ENCODE data around the gene ZDHHC4. TPM values are rescaled to one million over a fixed set of nuclear protein-coding genes. Genes with fewer than 3 reads are reported as not detected.
"Not testable (repeated sequence)": the region's sequence is repeated elsewhere in the genome, so short reads cannot be mapped to it uniquely, and the experiment has no call there.

The ZDHHC4 gene
- total RNA-seq, 2 experiments from 2014 or later: 27.8 to 32.0 TPM

DNA sequence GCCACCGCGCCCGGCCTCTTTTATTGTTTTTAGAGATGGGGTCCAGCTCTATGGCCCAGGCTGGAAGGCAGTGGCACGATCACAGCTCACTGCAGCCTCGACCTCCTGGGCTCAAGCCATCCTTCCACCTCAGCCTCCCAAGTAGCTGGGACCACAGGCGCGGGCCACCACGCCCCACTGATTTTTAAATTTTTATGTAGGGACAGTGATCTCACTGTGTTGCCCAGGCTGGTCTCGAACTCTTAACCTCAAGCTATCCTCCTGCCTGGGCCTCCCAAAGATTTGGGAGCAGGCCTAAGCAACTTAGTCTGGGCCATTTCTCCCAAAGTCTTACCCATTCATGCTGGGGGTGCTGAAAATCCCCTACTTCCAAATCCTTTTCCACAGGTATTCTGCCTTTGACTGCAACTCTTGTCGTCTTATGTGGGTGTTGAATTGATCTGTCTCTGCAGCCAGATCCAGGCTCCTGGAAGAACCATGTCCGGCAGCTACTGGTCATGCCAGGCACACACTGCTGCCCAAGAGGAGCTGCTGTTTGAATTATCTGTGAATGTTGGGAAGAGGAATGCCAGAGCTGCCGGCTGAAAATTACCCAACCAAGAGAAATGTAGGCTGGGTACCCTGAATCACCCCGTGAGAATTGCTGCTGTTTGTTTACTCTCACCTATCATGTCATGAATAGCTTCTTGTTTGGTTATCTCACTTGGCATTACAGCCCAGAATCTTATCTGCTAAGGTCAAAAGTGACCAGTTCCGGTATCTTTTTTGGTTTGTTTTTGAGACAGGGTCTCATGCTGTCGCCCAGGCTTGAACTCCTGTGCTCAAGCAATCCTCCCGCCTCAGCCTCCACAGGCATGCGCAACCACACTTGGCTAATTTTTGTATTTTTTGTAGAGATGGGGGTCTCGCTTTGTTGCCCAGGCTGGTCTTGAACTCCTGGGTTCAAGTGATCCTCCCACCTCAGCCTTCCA lies 1.1 kb downstream of the ZDHHC4 start:
- Mint-ChIP-seq H3K36me3 (ENCODE audit: low read depth) (peaks cover 19% of the 10 kb centered on the region), H3K27ac (peak overlapping the region; percentile 89), H3K27me3 (no peaks in the 10 kb centered on the region), H3K9me3 (no peaks in the 10 kb centered on the region), H3K4me1 (ENCODE audit: low read depth) (peaks cover 28% of the 10 kb centered on the region), H3K4me3 (peak overlapping the region; percentile 84)
- TF ChIP-seq, protein P1, sequence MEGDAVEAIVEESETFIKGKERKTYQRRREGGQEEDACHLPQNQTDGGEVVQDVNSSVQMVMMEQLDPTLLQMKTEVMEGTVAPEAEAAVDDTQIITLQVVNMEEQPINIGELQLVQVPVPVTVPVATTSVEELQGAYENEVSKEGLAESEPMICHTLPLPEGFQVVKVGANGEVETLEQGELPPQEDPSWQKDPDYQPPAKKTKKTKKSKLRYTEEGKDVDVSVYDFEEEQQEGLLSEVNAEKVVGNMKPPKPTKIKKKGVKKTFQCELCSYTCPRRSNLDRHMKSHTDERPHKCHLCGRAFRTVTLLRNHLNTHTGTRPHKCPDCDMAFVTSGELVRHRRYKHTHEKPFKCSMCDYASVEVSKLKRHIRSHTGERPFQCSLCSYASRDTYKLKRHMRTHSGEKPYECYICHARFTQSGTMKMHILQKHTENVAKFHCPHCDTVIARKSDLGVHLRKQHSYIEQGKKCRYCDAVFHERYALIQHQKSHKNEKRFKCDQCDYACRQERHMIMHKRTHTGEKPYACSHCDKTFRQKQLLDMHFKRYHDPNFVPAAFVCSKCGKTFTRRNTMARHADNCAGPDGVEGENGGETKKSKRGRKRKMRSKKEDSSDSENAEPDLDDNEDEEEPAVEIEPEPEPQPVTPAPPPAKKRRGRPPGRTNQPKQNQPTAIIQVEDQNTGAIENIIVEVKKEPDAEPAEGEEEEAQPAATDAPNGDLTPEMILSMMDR (IDR thresholded peaks at IDR 0.05): no peak
- ChIA-PET CTCF (interaction anchor here (0.7 to 5.9 kb wide), 4 partner anchors 11 to 22 kb away, joined by 3 to 44 read pairs (median 4); partner anchors contain the start of gene INTS15), POLR2A (interaction anchor here (1.2 to 4.0 kb wide), 4 partner anchors 11 to 34 kb away, joined by 4 to 18 read pairs (median 4); partner anchors contain the start of gene INTS15)
- ATAC-seq (no peak), DNase-seq (no peak)
- intact Hi-C loops (cut with micrococcal nuclease): no loop called here

DNA sequence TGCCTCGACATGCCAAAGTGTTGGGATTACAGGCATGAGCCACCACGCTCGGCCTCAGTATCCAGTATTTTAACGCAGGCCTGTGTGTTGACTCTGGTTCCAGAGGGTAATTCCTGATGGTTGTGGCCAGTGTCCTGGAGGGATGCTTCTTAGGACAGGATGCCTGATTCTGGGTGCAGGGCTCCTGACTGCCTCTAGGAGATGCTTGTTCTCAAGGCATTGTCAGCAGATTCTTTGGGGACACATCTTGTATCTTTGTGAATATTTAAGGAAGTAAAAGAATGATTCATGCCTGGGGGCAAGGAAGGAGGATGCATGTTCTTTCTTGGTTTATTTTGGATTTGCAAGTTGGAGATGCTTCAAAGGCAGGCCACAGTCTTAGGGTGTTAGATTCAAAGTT lies 2.2 kb downstream of the ZDHHC4 start:
- Mint-ChIP-seq H3K27ac (peak overlapping the region; percentile 17), H3K27me3 (no peaks in the 10 kb centered on the region), H3K36me3 (ENCODE audit: low read depth) (peaks cover 19% of the 10 kb centered on the region), H3K4me1 (ENCODE audit: low read depth) (peaks cover 28% of the 10 kb centered on the region), H3K9me3 (no peaks in the 10 kb centered on the region), H3K4me3 (peak overlapping the region; percentile 6)
- DNase-seq (no peak), ATAC-seq (no peak)
- ChIA-PET CTCF (no interaction called here), POLR2A (no interaction called here)
- TF ChIP-seq, protein P1 (IDR thresholded peaks at IDR 0.05): peak; percentile 29
- intact Hi-C loops (cut with micrococcal nuclease): no loop called here

DNA sequence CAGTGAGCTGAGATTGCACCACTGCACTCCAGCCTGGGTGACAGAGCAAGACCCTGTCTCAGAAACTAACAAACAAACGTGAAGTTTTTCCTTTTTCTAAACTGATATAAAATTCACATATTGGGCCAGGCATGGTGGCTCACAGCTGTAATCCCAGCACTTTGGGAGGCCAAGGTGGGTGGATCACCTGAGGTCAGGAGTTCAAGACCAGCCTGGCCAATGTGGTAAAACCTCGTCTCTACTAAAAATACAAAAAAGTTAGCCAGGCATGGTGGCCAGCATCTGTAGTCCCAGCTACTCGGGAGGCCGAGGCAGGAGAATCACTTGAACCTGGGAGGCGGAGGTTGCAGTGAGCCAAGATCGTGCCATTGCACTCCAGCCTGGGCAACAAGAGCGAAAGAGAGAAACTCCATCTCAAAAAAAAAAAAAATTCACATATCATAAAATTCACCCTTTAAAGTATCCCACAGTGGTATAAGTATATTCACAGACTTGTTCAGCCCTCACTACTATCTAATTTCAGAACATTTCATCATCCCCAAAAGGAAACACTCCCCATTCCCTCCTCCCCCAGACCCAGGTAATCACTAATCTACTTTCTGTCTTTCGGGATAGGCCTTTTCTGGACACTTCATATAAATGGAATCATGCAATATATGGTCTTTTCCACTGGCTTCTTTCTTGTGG lies 8.6 kb downstream of the ZDHHC4 start:
- intact Hi-C loops (cut with micrococcal nuclease); ATAC-seq: not testable (repeated sequence)
- POLR2A ChIA-PET: interaction anchor here (1.4 kb wide), 1 partner anchor 10 kb away, joined by 3 read pairs; no protein-coding TSS in a partner anchor

DNA sequence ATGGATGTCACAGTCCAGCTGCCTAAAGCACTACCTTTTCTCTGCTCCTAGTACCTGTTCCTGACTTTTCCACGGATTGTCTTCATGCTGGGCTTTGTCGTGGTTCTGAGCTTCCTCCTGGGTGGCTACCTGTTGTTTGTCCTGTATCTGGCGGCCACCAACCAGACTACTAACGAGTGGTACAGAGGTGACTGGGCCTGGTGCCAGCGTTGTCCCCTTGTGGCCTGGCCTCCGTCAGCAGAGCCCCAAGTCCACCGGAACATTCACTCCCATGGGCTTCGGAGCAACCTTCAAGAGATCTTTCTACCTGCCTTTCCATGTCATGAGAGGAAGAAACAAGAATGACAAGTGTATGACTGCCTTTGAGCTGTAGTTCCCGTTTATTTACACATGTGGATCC lies 11.3 kb downstream of the ZDHHC4 start:
- H3K27ac Mint-ChIP-seq: no peak overlapping the region
- peaks cover 24% of the 10 kb centered on the region for H3K36me3 Mint-ChIP-seq (ENCODE audit: low read depth)
- TF ChIP-seq, protein P1 (IDR thresholded peaks at IDR 0.05): no peak
- DNase-seq (no peak), ATAC-seq (no peak)
- H3K27me3 Mint-ChIP-seq: no peaks in the 10 kb centered on the region
- ChIA-PET CTCF (interaction anchor here (0.6 to 4.2 kb wide), 3 partner anchors 13 to 118 kb away, joined by 3 to 44 read pairs (median 3); partner anchors contain the start of gene ZDHHC4), POLR2A (interaction anchor here (2.7 kb wide), 1 partner anchor 11 kb away, joined by 18 read pairs; the partner anchor contains the start of gene ZDHHC4)
- H3K9me3 Mint-ChIP-seq: no peaks in the 10 kb centered on the region
- intact Hi-C loops (cut with micrococcal nuclease): no loop called here
- H3K4me1 Mint-ChIP-seq (ENCODE audit: low read depth): peaks cover 19% of the 10 kb centered on the region
- H3K4me3 Mint-ChIP-seq: no peak overlapping the region

More for the DNA sequence above, 8.6 kb downstream of the ZDHHC4 start:
- H3K4me1 Mint-ChIP-seq (ENCODE audit: low read depth): peaks cover 14% of the 10 kb centered on the region
- not testable (repeated sequence) for H3K27ac Mint-ChIP-seq, H3K9me3 Mint-ChIP-seq, H3K27me3 Mint-ChIP-seq, DNase-seq, H3K4me3 Mint-ChIP-seq
- CTCF ChIA-PET: interaction anchor here (0.9 kb wide), 1 partner anchor 11 kb away, joined by 5 read pairs; no protein-coding TSS in a partner anchor
- peaks cover 26% of the 10 kb centered on the region for H3K36me3 Mint-ChIP-seq (ENCODE audit: low read depth)

DNA sequence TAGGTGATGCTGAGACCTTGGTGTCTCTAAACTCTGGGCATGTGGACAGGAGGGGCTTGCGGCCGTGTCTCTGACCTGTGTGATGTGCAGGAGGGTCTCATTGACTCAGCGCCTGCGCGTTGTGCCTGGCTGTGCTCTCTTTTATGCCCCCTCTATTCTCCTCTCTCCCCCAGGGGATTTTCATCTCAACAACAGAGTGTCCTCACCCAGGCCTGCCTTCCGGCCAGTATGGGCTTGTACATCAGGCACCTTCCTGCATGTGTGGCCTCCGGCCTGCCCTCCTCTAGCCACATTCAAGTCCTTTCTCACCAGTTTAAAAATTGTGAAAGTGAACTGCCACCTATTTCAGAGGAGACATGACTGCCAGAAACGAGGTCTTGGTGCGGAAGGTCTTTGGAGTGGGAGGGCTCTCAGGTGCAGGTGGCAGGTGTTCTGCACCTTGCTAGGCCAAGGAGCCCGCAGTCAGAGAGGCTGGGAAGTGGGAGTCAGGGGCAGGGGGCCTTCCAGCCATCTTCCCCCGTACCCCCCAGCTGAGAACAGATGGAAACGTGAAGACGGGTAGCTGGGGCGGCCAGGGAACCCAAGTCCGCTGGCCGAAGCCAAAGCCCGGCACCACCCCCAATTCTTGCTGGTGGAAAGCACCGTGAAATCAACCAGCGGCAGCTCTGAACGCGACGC lies 12.0 kb downstream of the ZDHHC4 start:
- no peak for DNase-seq
- Mint-ChIP-seq H3K36me3 (ENCODE audit: low read depth) (peaks cover 26% of the 10 kb centered on the region), H3K9me3 (no peaks in the 10 kb centered on the region), H3K4me3 (peak overlapping the region; percentile 64), H3K4me1 (ENCODE audit: low read depth) (peaks cover 20% of the 10 kb centered on the region), H3K27ac (peak overlapping the region; percentile 63), H3K27me3 (no peaks in the 10 kb centered on the region)
- ATAC-seq: no peak
- POLR2A ChIA-PET: interaction anchor here (1.0 to 2.7 kb wide), 7 partner anchors 8 to 48 kb away, joined by 4 to 18 read pairs (median 5); partner anchors contain the start of genes ZDHHC4 and ZNF316
- intact Hi-C loops (cut with micrococcal nuclease): no loop called here
- CTCF ChIA-PET: interaction anchor here (0.6 to 4.2 kb wide), 7 partner anchors 9 to 118 kb away, joined by 3 to 44 read pairs (median 4); partner anchors contain the start of genes ZDHHC4 and ZNF316
- TF ChIP-seq, protein P1 (IDR thresholded peaks at IDR 0.05): no peak
